ENCODE results near the gene KRT17.

DNA sequence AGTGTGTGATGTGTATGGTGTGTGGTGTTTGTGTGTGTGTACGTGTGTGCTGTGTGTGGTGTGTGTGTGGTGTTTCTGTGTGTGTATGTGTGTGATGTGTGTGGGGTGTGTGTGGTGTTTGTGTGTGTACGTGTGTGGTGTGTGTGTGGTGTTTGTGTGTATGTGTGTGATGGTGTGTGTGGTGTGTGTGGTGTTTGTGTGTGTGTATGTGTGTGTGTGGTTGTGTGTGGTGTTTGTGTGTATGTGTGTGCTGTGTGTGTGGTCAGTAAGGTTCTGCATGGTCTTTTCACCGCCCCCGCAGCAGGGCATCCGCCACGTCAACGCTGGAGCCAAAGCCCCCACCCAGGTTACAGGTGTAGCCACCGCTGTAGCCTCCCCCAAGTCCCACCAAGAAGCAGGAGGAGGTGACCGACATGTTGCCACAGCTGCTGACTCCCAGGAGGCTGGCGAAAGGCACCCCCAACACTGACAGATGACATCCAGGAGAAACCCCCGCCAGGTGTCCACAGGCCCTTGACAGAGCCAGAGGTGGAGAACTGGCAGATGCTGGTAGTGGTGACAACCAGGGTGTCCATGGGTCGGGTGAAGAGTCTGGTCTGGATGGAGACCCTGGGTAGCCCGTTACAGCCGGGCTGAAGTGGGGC is 9.3 kb upstream of the KRT17 start:
- TF ChIP-seq EZH2phosphoT487 (IDR thresholded peaks at IDR 0.05; ENCODE audit: insufficient read depth, low read depth) = no peak
- TF ChIP-seq EZH2 (IDR thresholded peaks at IDR 0.05; ENCODE audit: insufficient read depth, poor library complexity, severe bottlenecking) = no peak
